Uterine smooth muscle cell (primary cell): ENCODE measurements around the gene NTF3. TPM values are rescaled to one million over a fixed set of nuclear protein-coding genes. Genes with fewer than 3 reads are reported as not detected.

Source experiments
- total RNA-seq: library from RNA; depleted of rRNA; stranded (reverse); fragments of >200 nt; gene quantifications from 2 replicates; pipeline ENCODE4 v1.2.3, GENCODE V29; 2014

NTF3 gene
- total RNA-seq, result 0.12 TPM in 1 of 2 replicates, not detected in the other

DNA sequence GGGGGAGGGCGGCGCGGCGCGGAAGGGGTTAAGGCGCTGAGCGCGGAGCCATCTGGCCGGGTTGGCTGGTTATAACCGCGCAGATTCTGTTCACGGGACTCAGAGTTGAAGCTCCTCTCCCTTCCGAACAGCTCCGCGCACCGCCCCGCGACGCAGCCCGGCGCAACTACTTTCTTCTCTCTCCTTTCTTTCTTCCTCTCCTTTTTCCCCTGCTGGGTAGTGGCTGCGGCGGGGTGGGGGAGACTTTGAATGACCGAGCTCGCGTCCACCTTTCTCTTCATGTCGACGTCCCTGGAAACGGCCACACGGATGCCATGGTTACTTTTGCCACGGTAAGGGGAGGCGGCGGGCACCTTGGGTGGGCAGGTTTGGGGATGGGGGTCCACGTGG is at the start of gene NTF3:
TSS of gene NTF3 (plus strand) at position 98 of the 390 bp plus-strand sequence. CDS start at position 315, 217 bp downstream.

